Activated naive CD8-positive, alpha-beta T cell treated with anti-CD3 and anti-CD28 coated beads, Interleukin-2, amount 10 ng/mL, durations not matched to agents 7 days and 5 days (primary cell): Measurements from ENCODE around the gene FCHO2. TPM values are rescaled to one million over a fixed set of nuclear protein-coding genes. Genes with fewer than 3 reads are reported as not detected.
"Not testable (repeated sequence)": the region's sequence is repeated elsewhere in the genome, so short reads cannot be mapped to it uniquely, and the experiment has no call there.

Source experiments
- ATAC-seq: fragments of 150-1000 bp; cut with Tn5 transposase; one replicate; pipeline ENCODE4 v1.10.0; 2021; ENCODE audit warnings: low read depth, moderate library complexity
- POLR2A ChIA-PET: fragments of 350-600 bp; sonication (Branson Sonifier 250); formaldehyde crosslinking; loops from one replicate; lab custom pipeline; 2021; ENCODE audit warnings: antibody characterized with exemption; lab: Charles Lee
- DNase-seq: peaks from one replicate; pipeline ENCODE4 v3.0.0; 2021
- H3K27ac Mint-ChIP-seq: one replicate; pipeline ENCODE4 v1.8.0; 2022; ENCODE audit warnings: mild to moderate bottlenecking, mixed read lengths
- H3K27me3 Mint-ChIP-seq: one replicate; pipeline ENCODE4 v1.8.0; 2022; ENCODE audit warnings: mild to moderate bottlenecking, moderate library complexity, mixed read lengths
- H3K36me3 Mint-ChIP-seq: one replicate; pipeline ENCODE4 v1.8.0; 2021; ENCODE audit warnings: mild to moderate bottlenecking, mixed read lengths
- H3K4me1 Mint-ChIP-seq: one replicate; pipeline ENCODE4 v1.8.0; 2021; ENCODE audit warnings: mixed read lengths
- H3K4me3 Mint-ChIP-seq: one replicate; pipeline ENCODE4 v1.8.0; 2022; ENCODE audit warnings: mild to moderate bottlenecking, moderate library complexity, mixed read lengths
- H3K9me3 Mint-ChIP-seq: one replicate; pipeline ENCODE4 v1.8.0; 2021; ENCODE audit warnings: mixed read lengths
- total RNA-seq, 2 experiments: library from RNA; stranded (reverse); gene quantifications; one replicate each; pipeline ENCODE4 v1.2.3, GENCODE V29; 2021

Gene FCHO2
- total RNA-seq, 2 experiments from 2014 or later, result 3.0 to 3.4 TPM

DNA sequence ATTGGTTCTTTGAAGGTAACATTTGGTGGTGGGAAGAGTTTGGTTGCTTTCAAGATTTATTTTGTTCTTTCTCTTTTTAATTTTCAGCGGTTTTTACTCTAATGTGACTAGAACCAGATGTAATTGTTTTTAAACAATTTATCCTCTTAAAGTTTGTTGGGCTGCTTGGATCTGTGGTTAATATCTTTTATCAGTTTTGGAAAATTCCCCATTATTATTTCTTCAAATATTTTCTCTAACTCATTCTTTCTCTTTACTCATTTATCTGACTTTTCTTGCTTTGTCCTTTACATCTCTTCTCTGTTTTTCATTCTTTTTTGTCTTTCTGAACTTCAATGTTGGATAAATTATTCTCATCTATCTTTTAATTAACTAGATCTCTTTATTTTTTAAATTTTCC lies 29.9 kb downstream of the FCHO2 start:
- ATAC-seq (no peak), DNase-seq (no peak)
- POLR2A ChIA-PET, result no interaction called here
- H3K27ac Mint-ChIP-seq, result no peak overlapping the region
- H3K9me3 Mint-ChIP-seq, result no peaks in the 10 kb centered on the region
- peaks cover 7% of the 10 kb centered on the region for H3K27me3 Mint-ChIP-seq
- no peak overlapping the region for H3K4me3 Mint-ChIP-seq
- peaks cover 3% of the 10 kb centered on the region for H3K36me3 Mint-ChIP-seq
- H3K4me1 Mint-ChIP-seq, result peaks cover 2% of the 10 kb centered on the region

DNA sequence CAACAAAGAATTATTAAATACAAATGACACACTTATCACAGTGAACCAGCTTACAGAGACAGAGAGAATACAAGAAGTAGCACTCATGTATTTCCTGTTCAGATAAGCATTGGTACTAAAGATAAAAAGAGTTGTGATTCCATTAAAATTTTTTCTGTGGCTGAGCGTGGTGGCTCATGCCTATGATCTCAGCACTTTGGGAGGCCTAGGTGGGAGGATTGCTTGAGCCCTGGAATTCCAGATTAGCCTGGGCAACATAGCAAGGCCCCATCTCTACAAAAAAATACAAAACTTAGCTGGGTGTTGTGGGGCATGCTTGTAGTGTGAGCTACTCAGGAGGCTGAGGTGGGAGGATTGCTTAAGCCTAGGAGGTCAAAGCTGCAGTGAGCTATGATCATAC lies 32.9 kb downstream of the FCHO2 start:
- H3K36me3 Mint-ChIP-seq, result peaks cover 3% of the 10 kb centered on the region

DNA sequence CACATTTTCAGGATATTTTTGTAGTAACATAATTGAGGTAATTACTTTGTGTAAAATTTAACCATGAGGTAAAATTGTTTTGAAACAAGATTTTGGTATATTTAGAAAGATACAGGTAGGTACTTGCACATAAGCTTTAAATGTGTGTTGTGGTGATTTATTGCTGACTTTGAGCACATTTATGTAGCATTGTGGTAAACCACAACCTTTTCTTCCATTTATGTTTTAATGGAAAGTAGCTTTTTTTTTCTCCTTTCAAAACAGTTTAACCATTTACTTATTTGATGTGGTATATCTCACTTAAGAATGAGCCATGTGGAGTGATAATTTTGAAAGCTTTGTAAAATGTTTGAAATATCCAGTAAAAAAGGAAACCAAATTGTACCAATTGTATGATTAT lies 35.6 kb downstream of the FCHO2 start:
- H3K4me3 Mint-ChIP-seq, result no peak overlapping the region
- H3K27me3 Mint-ChIP-seq, result peaks cover 16% of the 10 kb centered on the region
- H3K9me3 Mint-ChIP-seq, result peaks cover 3% of the 10 kb centered on the region
- H3K36me3 Mint-ChIP-seq, result peaks cover 3% of the 10 kb centered on the region
- H3K27ac Mint-ChIP-seq, result no peak overlapping the region
- no peak for ATAC-seq
- DNase-seq, result no peak
- H3K4me1 Mint-ChIP-seq, result peaks cover 2% of the 10 kb centered on the region
- POLR2A ChIA-PET, result no interaction called here

More for the DNA sequence above, 32.9 kb downstream of the FCHO2 start:
- H3K27ac Mint-ChIP-seq, result no peak overlapping the region
- no peaks in the 10 kb centered on the region for H3K9me3 Mint-ChIP-seq
- POLR2A ChIA-PET, result no interaction called here
- no peak for DNase-seq
- H3K4me3 Mint-ChIP-seq, result no peak overlapping the region
- peaks cover 21% of the 10 kb centered on the region for H3K27me3 Mint-ChIP-seq
- peaks cover 2% of the 10 kb centered on the region for H3K4me1 Mint-ChIP-seq
- no peak for ATAC-seq

DNA sequence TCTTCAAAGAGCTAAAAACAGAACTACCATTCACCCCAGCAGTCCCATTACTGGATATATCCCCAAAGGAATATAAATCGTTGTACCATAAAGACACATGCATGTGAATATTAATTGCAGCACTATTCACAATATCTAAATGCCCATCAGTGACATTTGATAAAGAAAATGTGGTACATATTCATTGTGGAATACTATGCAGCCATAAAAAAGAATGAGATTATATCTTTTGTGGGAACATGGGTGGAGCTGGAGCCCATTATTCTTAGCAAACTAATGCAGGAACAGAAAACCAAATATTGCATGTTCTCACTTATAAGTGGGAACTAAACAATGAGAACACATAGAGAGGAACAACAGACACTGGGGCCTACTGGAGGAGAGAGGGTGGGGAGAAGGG lies 38.7 kb downstream of the FCHO2 start:
- Mint-ChIP-seq H3K4me3 (no peak overlapping the region), H3K27me3 (peaks cover 16% of the 10 kb centered on the region), H3K27ac (no peak overlapping the region), H3K9me3 (peaks cover 3% of the 10 kb centered on the region), H3K36me3 (peaks cover 1% of the 10 kb centered on the region), H3K4me1 (peaks cover 2% of the 10 kb centered on the region)
- ATAC-seq (no peak), DNase-seq (no peak)
- POLR2A ChIA-PET, result no interaction called here

DNA sequence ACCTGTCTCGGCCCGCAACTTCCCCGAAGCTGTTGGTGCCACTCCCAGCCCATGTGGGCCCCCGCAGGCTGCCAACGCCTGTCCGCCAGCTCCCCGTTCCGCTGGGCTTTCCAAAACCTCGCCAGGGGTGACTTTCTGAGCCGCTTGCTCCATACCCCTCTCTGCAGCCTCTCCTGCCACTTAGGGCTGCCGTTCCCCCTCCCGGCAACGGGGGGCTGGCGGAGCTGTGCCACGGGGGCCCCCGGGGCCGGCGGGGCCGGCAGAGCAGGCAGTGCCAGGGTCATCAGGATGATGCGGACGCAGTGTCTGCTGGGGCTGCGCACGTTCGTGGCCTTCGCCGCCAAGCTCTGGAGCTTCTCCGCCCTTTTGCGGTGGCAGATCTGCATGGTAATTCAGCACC lies 40.8 kb downstream of the FCHO2 start:
- H3K4me3 Mint-ChIP-seq, result no peak overlapping the region
- DNase-seq (no peak), ATAC-seq (no peak)
- peaks cover 11% of the 10 kb centered on the region for H3K27me3 Mint-ChIP-seq
- POLR2A ChIA-PET, result no interaction called here
- no peak overlapping the region for H3K27ac Mint-ChIP-seq
- H3K36me3 Mint-ChIP-seq, result no peaks in the 10 kb centered on the region
- no peaks in the 10 kb centered on the region for H3K4me1 Mint-ChIP-seq
- H3K9me3 Mint-ChIP-seq, result peaks cover 3% of the 10 kb centered on the region

DNA sequence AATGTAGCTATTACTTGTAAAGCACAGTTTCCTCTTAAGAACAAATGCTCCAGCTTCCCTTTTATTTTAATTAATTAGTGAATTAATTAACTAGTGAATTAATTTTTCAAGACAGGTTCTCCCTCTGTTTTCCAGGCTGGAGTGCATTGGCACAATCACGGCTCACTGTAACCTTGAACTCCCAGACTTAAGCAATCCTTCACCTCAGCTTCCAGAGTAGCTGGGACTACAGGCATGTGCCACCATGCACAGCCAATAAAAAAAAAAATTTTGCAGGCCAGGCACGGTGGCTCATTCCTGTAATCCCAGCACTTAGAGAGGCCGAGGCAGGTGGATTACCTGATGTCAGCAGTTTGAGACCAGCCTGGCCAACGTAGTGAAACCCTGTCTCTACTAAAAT lies 44.1 kb downstream of the FCHO2 start:
- H3K9me3 Mint-ChIP-seq, result no peaks in the 10 kb centered on the region

DNA sequence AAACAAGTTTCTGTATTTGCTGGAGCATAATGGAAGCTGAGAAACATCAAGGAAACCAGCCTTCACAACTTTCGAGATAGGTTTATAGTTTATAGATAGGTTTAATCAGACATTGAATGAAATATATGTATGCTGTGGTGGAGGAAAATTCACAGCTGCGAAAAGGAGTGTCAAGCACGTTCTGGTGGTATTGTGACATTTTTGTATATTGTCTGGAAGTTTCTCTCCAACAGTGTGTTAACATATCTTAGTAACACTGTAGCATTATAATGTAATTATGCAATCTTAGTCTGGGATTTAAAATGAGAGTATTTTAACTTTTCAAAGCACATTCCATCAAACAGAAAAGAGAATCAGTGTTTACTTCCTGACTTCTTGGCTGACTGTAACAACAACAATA lies 50.0 kb downstream of the FCHO2 start:
- H3K27ac Mint-ChIP-seq, result no peak overlapping the region

More for the DNA sequence above, 44.1 kb downstream of the FCHO2 start:
- Mint-ChIP-seq H3K27ac (no peak overlapping the region), H3K36me3 (no peaks in the 10 kb centered on the region), H3K27me3 (peaks cover 2% of the 10 kb centered on the region), H3K4me3 (no peak overlapping the region), H3K4me1 (no peaks in the 10 kb centered on the region)
- ATAC-seq (no peak), DNase-seq (no peak)
- POLR2A ChIA-PET, result no interaction called here

DNA sequence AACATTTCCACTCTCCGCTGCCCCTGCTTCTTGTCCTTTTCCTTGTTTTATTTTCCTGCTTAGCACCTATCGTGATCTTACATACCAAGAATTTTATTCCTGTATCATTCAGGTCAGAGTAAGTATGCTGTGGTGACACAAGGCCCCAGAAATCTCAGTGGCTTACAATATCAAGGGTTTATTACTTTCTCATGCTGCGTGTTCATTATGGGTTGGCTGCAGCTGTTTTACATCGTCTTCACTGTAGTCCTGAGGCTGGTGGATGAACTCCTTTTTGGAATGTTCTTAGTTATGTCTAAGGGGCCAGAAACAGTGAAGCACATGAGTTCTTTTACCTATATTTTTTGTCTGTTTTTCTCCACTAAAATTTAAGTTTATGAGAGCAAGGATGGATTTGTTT lies 51.2 kb downstream of the FCHO2 start:
- DNase-seq (no peak), ATAC-seq (no peak)
- peaks cover 4% of the 10 kb centered on the region for H3K27me3 Mint-ChIP-seq
- H3K36me3 Mint-ChIP-seq, result no peaks in the 10 kb centered on the region
- no peaks in the 10 kb centered on the region for H3K9me3 Mint-ChIP-seq
- no peak overlapping the region for H3K4me3 Mint-ChIP-seq
- no peak overlapping the region for H3K27ac Mint-ChIP-seq
- H3K4me1 Mint-ChIP-seq, result no peaks in the 10 kb centered on the region
- POLR2A ChIA-PET, result no interaction called here

More for the DNA sequence above, 50.0 kb downstream of the FCHO2 start:
- Mint-ChIP-seq H3K4me1 (no peaks in the 10 kb centered on the region), H3K36me3 (no peaks in the 10 kb centered on the region), H3K9me3 (no peaks in the 10 kb centered on the region), H3K27me3 (peaks cover 2% of the 10 kb centered on the region), H3K4me3 (no peak overlapping the region)
- POLR2A ChIA-PET, result no interaction called here
- DNase-seq, result no peak
- no peak for ATAC-seq

DNA sequence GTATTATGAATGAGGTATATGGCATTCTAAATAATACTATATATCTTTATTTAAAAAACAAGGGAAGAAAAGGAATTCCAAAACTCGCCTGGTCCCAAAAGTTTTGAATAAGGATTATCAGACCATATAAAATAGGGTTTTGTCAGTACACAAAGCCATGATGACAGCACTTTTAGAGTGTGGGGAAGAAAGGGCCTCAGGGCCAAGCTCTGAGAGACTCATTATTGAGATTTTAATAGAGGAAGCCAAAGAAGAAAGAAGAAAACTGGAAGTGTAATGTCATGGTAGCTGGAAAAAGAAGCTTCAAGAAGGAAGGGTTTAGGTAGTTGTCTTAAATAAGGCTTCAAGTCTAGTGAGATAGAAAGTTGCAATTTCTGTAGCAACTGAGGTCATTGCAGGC lies 53.0 kb downstream of the FCHO2 start:
- no peak for DNase-seq
- POLR2A ChIA-PET, result no interaction called here

DNA sequence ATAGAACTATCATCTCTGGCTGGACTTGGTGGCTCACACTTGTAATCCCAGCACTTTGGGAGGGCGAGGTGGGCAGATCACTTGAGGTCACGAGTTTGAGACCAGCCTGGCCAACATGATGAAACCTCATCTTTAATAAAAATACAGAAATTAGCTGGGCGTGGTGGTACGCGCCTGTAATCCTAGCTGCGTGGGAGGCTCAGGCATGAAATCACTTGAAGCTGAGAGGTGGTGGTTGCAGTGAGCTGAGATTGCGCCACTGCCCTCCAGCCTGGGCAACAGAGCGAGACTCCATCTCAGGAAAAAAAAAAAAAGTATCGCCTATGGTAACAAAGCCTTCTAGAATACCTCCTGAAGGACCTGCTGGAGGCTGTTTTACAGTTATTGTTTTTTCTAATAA lies 55.8 kb downstream of the FCHO2 start:
- H3K9me3 Mint-ChIP-seq, ATAC-seq, DNase-seq, H3K4me3 Mint-ChIP-seq, H3K4me1 Mint-ChIP-seq, H3K36me3 Mint-ChIP-seq, H3K27me3 Mint-ChIP-seq, POLR2A ChIA-PET, H3K27ac Mint-ChIP-seq: not testable (repeated sequence)

More for the DNA sequence above, 53.0 kb downstream of the FCHO2 start:
- no peak for ATAC-seq
- Mint-ChIP-seq H3K27ac (no peak overlapping the region), H3K9me3 (no peaks in the 10 kb centered on the region), H3K27me3 (peaks cover 2% of the 10 kb centered on the region), H3K36me3 (no peaks in the 10 kb centered on the region), H3K4me1 (no peaks in the 10 kb centered on the region), H3K4me3 (no peak overlapping the region)

DNA sequence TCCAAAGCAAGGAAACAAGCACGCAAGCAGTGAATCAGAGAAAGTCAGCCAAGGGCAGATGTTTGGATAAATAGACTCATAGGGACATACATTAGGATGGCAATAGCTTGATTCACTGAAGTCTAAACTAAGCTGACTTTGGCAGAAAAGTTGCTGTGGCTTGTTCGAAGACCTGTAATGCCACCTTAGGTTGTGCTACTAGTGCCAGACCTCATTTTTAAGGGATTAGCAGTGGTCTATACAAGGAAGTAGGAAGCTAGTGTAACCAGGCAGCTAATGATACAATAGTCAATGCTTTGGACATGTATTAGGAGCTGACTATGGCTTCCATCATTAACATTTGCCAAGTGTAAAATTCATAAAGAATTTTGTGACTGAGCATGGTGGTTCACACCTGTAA lies 63.1 kb downstream of the FCHO2 start:
- Mint-ChIP-seq H3K4me1 (no peaks in the 10 kb centered on the region), H3K9me3 (no peaks in the 10 kb centered on the region), H3K36me3 (no peaks in the 10 kb centered on the region), H3K27ac (no peak overlapping the region), H3K4me3 (no peak overlapping the region), H3K27me3 (peaks cover 5% of the 10 kb centered on the region)
- no peak for DNase-seq
- POLR2A ChIA-PET, result no interaction called here
- no peak for ATAC-seq

DNA sequence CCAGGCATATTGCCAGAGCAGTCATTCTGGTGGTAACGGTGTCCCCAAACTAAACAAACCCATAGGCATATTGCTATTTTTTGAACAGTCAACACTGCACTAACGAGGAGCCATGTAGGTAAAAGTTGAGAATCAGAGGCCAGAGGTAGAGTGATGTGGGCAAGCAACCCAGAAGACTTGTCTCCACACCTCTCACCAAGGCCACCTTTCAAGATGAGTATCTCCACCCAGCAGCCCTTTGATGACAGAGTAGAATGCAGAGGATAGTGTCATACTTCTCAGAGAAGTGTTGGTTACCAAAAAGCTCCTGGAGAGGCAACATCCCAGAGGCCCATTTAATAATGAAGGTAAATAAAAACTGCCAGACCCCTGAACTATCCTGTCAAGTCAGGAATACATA lies 63.9 kb downstream of the FCHO2 start:
- Mint-ChIP-seq H3K27me3 (peaks cover 5% of the 10 kb centered on the region), H3K4me3 (no peak overlapping the region), H3K9me3 (no peaks in the 10 kb centered on the region), H3K4me1 (no peaks in the 10 kb centered on the region), H3K36me3 (no peaks in the 10 kb centered on the region), H3K27ac (no peak overlapping the region)
- ATAC-seq, result no peak
- POLR2A ChIA-PET, result interaction anchor here (0.6 kb wide), 1 partner anchor 1917 kb away, joined by 3 read pairs; no protein-coding TSS in a partner anchor
- no peak for DNase-seq

DNA sequence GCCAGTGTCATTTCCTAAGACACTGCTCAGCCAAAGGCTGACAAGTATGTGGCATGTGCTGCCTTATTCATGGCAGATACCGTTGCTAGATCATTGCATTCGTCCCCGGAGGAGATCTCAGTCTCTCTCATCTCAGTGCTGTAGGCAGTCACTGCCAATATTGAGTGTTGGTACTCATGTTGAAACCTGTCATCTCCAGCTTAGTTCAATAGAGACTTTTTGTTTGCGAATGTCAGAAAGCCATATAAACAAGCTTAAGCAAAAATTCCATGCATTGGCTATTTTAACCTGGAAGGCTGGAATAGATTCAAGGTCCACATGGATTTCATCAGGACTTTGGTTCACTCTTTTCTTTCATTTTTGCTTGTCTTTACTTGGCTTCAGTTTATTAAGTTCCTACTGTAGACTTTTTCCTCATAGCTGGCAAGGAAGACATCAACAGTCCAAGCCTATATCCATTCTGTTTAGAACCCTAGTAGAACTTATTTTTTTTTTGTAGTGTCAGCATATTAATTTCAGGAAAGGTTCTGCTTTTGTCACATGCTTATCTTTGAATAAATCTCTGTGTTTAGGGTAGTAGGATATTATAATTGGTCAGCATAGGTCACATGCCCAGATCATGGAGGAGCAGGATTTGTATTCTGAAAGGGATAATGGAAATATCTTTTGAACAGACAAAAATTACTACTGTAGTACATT lies 66.8 kb downstream of the FCHO2 start:
- Mint-ChIP-seq H3K36me3 (no peaks in the 10 kb centered on the region), H3K4me1 (no peaks in the 10 kb centered on the region), H3K4me3 (no peak overlapping the region), H3K27me3 (peaks cover 5% of the 10 kb centered on the region), H3K27ac (no peak overlapping the region), H3K9me3 (no peaks in the 10 kb centered on the region)
- ATAC-seq (no peak), DNase-seq (no peak)
- POLR2A ChIA-PET, result no interaction called here

DNA sequence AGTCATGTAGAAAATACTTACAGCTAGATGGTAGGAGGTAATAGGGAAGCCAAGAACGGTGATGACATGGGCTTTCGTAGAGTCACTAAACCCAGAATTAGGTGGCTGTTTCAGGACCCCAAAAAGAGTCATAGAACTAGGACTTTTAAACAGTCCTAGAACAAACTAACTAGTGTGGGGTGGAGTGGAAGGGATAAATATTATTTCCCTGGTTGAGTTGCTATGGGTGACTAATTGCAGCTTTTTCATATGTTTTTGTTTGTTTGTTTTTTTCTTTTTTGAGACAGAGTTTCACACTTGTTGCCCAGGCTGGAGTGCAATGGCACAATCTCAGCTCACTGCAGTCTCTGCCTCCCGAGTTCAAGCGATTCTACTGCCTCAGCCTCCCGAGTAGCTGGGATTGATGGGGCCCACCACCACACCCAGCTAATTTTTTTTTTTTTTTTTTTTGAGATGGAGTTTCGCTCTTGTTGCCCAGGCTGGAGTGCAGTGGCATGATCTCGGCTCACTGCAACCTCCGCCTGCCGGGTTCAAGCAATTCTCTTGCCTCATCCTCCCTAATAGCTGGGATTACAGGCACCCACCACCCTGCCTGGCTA lies 69.2 kb downstream of the FCHO2 start:
- DNase-seq, result not testable (repeated sequence)

More for the DNA sequence above, 69.2 kb downstream of the FCHO2 start:
- H3K36me3 Mint-ChIP-seq, H3K27ac Mint-ChIP-seq, H3K4me1 Mint-ChIP-seq, POLR2A ChIA-PET, H3K27me3 Mint-ChIP-seq, H3K4me3 Mint-ChIP-seq, ATAC-seq, H3K9me3 Mint-ChIP-seq: not testable (repeated sequence)
